H9 (cell line): ENCODE data around the gene KIF26B. TPM values are rescaled to one million over a fixed set of nuclear protein-coding genes. Genes with fewer than 3 reads are reported as not detected.

Source experiments
- DNase-seq: peaks from one replicate; pipeline ENCODE4 v3.0.0-alpha.2; 2017
- H2AFZ ChIP-seq: one replicate; pipeline ENCODE4 v1.6.1; 2013; ENCODE audit warnings: mild to moderate bottlenecking, low read length, control low read depth, moderate library complexity
- H2AK5ac ChIP-seq: 2 replicates; pipeline ENCODE4 v1.6.1; 2013; ENCODE audit warnings: low read length, control low read depth, mixed read lengths; ENCODE audit not compliant: insufficient read length
- H2BK120ac ChIP-seq: one replicate; pipeline ENCODE4 v1.6.1; 2013; ENCODE audit warnings: low read depth, mild to moderate bottlenecking, low read length, control low read depth, inconsistent platforms; ENCODE audit not compliant: poor library complexity, severe bottlenecking
- H2BK12ac ChIP-seq: 2 replicates; pipeline ENCODE4 v1.6.1; 2013; ENCODE audit warnings: low read length, control low read depth, mixed read lengths, low read depth; ENCODE audit not compliant: insufficient read length
- H2BK15ac ChIP-seq: 2 replicates; pipeline ENCODE4 v1.6.1; 2013; ENCODE audit warnings: low read depth, low read length, control low read depth
- H2BK20ac ChIP-seq: one replicate; pipeline ENCODE4 v1.6.1; 2013; ENCODE audit warnings: low read depth, mild to moderate bottlenecking, low read length, control low read depth, inconsistent platforms; ENCODE audit not compliant: poor library complexity, severe bottlenecking
- H2BK5ac ChIP-seq: 2 replicates; pipeline ENCODE4 v1.6.1; 2013; ENCODE audit warnings: low read length, control low read depth, mixed read lengths; ENCODE audit not compliant: insufficient read length
- H3K14ac ChIP-seq: 2 replicates; pipeline ENCODE4 v1.6.1; 2013; ENCODE audit warnings: low read length, control low read depth; ENCODE audit not compliant: insufficient read depth
- H3K18ac ChIP-seq: 2 replicates; pipeline ENCODE4 v1.6.1; 2013; ENCODE audit warnings: low read depth, mild to moderate bottlenecking, mixed read lengths, low read length, control low read depth; ENCODE audit not compliant: insufficient read length
- H3K23ac ChIP-seq: 2 replicates; pipeline ENCODE4 v1.6.1; 2013; ENCODE audit warnings: low read length, control low read depth, mixed read lengths, low read depth; ENCODE audit not compliant: insufficient read length
- H3K23me2 ChIP-seq: 2 replicates; pipeline ENCODE4 v1.6.1; 2013; ENCODE audit warnings: low read depth, mild to moderate bottlenecking, mixed read lengths, low read length, control low read depth; ENCODE audit not compliant: insufficient read length, poor library complexity, severe bottlenecking
- H3K27ac ChIP-seq: 2 replicates; pipeline ENCODE4 v1.5.1; 2013; ENCODE audit warnings: low read length, control low read depth, mixed read lengths, low read depth; ENCODE audit not compliant: insufficient read length
- H3K27me3 ChIP-seq: 2 replicates; pipeline ENCODE4 v1.6.1; 2013; ENCODE audit warnings: low read length, control low read depth, inconsistent platforms; ENCODE audit not compliant: insufficient read depth
- H3K4ac ChIP-seq: 2 replicates; pipeline ENCODE4 v1.6.1; 2013; ENCODE audit warnings: low read depth, mild to moderate bottlenecking, control low read depth, inconsistent platforms, low read length, moderate library complexity
- H3K4me1 ChIP-seq: 2 replicates; pipeline ENCODE4 v1.6.1; 2013; ENCODE audit warnings: low read length, control low read depth, inconsistent platforms; ENCODE audit not compliant: insufficient read depth
- H3K4me2 ChIP-seq: 2 replicates; pipeline ENCODE4 v1.6.1; 2013; ENCODE audit warnings: low read length, control low read depth, mixed read lengths; ENCODE audit not compliant: insufficient read length, insufficient read depth
- H3K56ac ChIP-seq: 2 replicates; pipeline ENCODE4 v1.6.1; 2013; ENCODE audit warnings: low read depth, mild to moderate bottlenecking, mixed read lengths, low read length, control low read depth; ENCODE audit not compliant: insufficient read length
- H3K79me1 ChIP-seq: 2 replicates; pipeline ENCODE4 v1.6.1; 2013; ENCODE audit warnings: low read depth, mild to moderate bottlenecking, moderate library complexity, low read length, control low read depth, inconsistent platforms; ENCODE audit not compliant: insufficient read depth, poor library complexity, severe bottlenecking
- H3K79me2 ChIP-seq: 2 replicates; pipeline ENCODE4 v1.6.1; 2013; ENCODE audit warnings: low read length, control low read depth, inconsistent platforms; ENCODE audit not compliant: insufficient read depth
- H3K9ac ChIP-seq: 2 replicates; pipeline ENCODE4 v1.6.1; 2013; ENCODE audit warnings: low read length, control low read depth, mixed read lengths; ENCODE audit not compliant: insufficient read length; ENCODE audit errors: extremely low read depth
- H3K9me3 ChIP-seq: one replicate; pipeline ENCODE4 v1.6.1; 2013; ENCODE audit warnings: low read depth, low read length, inconsistent platforms; ENCODE audit not compliant: control insufficient read depth
- H3T11ph ChIP-seq: one replicate; pipeline ENCODE4 v1.6.1; 2013; ENCODE audit warnings: mild to moderate bottlenecking, low read length, control low read depth, inconsistent platforms
- H4K20me1 ChIP-seq: one replicate; pipeline ENCODE4 v1.6.1; 2013; ENCODE audit not compliant: control insufficient read depth, insufficient read length, insufficient read depth
- H4K5ac ChIP-seq: 2 replicates; pipeline ENCODE4 v1.6.1; 2013; ENCODE audit warnings: low read depth, mild to moderate bottlenecking, mixed read lengths, low read length, control low read depth; ENCODE audit not compliant: insufficient read length
- H4K8ac ChIP-seq: replicated peaks from 2 replicates; pipeline ENCODE4 v1.6.1; 2013; ENCODE audit warnings: low read length, control low read depth, mixed read lengths, low read depth; ENCODE audit not compliant: insufficient read length
- H4K91ac ChIP-seq: 2 replicates; pipeline ENCODE4 v1.6.1; 2013; ENCODE audit warnings: low read depth, mild to moderate bottlenecking, moderate library complexity, mixed read lengths, low read length, control low read depth; ENCODE audit not compliant: insufficient read length
- H3K27ac Mint-ChIP-seq, 3 experiments: 2 replicates in 2 of 3; 3 replicates in 1 of 3; pipeline ENCODE4 v1.8.0; 2020 to 2021; ENCODE audit warnings: mixed read lengths in 3 of 3, mild to moderate bottlenecking in 1 of 3, moderate library complexity in 1 of 3
- H3K27me3 Mint-ChIP-seq: 2 replicates; pipeline ENCODE4 v1.8.0; 2021; ENCODE audit warnings: low read depth, mild to moderate bottlenecking, moderate library complexity, mixed read lengths
- H3K36me3 Mint-ChIP-seq, 3 experiments: 2 replicates in 2 of 3; 3 replicates in 1 of 3; pipeline ENCODE4 v1.8.0; 2020 to 2021; ENCODE audit warnings: low read depth in 3 of 3, mixed read lengths in 3 of 3; ENCODE audit not compliant: insufficient read depth in 1 of 3
- H3K4me1 Mint-ChIP-seq, 2 experiments: 2 replicates each; pipeline ENCODE4 v1.8.0; 2020; ENCODE audit warnings: mixed read lengths in 2 of 2
- H3K4me3 Mint-ChIP-seq, 2 experiments: 2 replicates in 1 of 2; 3 replicates in 1 of 2; pipeline ENCODE4 v1.8.0; 2020 to 2021; ENCODE audit warnings: mild to moderate bottlenecking in 2 of 2, mixed read lengths in 2 of 2, moderate library complexity in 1 of 2
- H3K9me3 Mint-ChIP-seq, 2 experiments: 2 replicates in 1 of 2; 3 replicates in 1 of 2; pipeline ENCODE4 v1.8.0; 2020; ENCODE audit warnings: mild to moderate bottlenecking in 2 of 2, mixed read lengths in 2 of 2, moderate library complexity in 1 of 2
- CTCF ChIP-seq: fragments of 200-600 bp; sonication (generic); conservative IDR thresholded peaks from 3 replicates; pipeline ENCODE4 v1.8.0; 2021; ENCODE audit warnings: antibody characterized with exemption, mild to moderate bottlenecking
- WGBS: extraction: QIAGEN DNeasy Blood & Tissue Kit; methylation state at CpG from one replicate; pipeline ENCODE4 v1.1.7; 2013; ENCODE audit warnings: missing lambda C conversion rate, low lambda C conversion rate, mixed read lengths; ENCODE audit not compliant: insufficient read length; ENCODE audit errors: extremely low coverage; 5-methylcytosine and 5-hydroxymethylcytosine counted together
- total RNA-seq: library from RNA; stranded (reverse); gene quantifications from 2 replicates; pipeline ENCODE4 v1.2.1, GENCODE V29; 2021

The KIF26B gene
- total RNA-seq, 1 experiment from 2014 or later, result 0.13 TPM

GRCh38 chr1:245182028-245182427 lies 27.2 kb downstream of the KIF26B start:
- Histone ChIP-seq H3K14ac (no peak overlapping the region), H3K79me2 (no peaks in the 10 kb centered on the region), H2BK5ac (no peak overlapping the region), H3K4me2 (no peak overlapping the region), H2AK5ac (no peak overlapping the region), H4K5ac (no peak overlapping the region), H3K9ac (no peak overlapping the region), H2BK20ac (no peak overlapping the region), H2BK12ac (no peak overlapping the region), H2BK120ac (no peak overlapping the region), H4K8ac (no peak overlapping the region), H3K9me3 (no peaks in the 10 kb centered on the region), H3K27me3 (no peaks in the 10 kb centered on the region), H3K23me2 (no peaks in the 10 kb centered on the region), H3K79me1 (no peaks in the 10 kb centered on the region), H3K56ac (no peak overlapping the region), H2AFZ (no peak overlapping the region), H3K27ac (no peak overlapping the region), H3K18ac (no peak overlapping the region), H2BK15ac (no peak overlapping the region), H3T11ph (no peak overlapping the region), H3K4ac (no peak overlapping the region), H4K91ac (no peak overlapping the region), H4K20me1 (no peaks in the 10 kb centered on the region), H3K23ac (no peak overlapping the region), H3K4me1 (no peaks in the 10 kb centered on the region)
- Mint-ChIP-seq H3K4me3 (no peak overlapping the region), H3K4me1 (peaks cover 18 to 28% of the 10 kb centered on the region in 2 experiments), H3K36me3 (no peaks in the 10 kb centered on the region), H3K27me3 (no peaks in the 10 kb centered on the region), H3K27ac (no peak overlapping the region), H3K9me3 (no peaks in the 10 kb centered on the region)
- TF ChIP-seq CTCF, result no peak
- no peak for DNase-seq
- WGBS, result no CpG with 5 or more reads among the region's 2 CpGs
